ENCODE data around the gene MB. TPM values are rescaled to one million over a fixed set of nuclear protein-coding genes. Genes with fewer than 3 reads are reported as not detected.

The MB gene
- total RNA-seq, 3 donors from 2014 or later: 0.48 to 13.1 (median 10.0) TPM

DNA sequence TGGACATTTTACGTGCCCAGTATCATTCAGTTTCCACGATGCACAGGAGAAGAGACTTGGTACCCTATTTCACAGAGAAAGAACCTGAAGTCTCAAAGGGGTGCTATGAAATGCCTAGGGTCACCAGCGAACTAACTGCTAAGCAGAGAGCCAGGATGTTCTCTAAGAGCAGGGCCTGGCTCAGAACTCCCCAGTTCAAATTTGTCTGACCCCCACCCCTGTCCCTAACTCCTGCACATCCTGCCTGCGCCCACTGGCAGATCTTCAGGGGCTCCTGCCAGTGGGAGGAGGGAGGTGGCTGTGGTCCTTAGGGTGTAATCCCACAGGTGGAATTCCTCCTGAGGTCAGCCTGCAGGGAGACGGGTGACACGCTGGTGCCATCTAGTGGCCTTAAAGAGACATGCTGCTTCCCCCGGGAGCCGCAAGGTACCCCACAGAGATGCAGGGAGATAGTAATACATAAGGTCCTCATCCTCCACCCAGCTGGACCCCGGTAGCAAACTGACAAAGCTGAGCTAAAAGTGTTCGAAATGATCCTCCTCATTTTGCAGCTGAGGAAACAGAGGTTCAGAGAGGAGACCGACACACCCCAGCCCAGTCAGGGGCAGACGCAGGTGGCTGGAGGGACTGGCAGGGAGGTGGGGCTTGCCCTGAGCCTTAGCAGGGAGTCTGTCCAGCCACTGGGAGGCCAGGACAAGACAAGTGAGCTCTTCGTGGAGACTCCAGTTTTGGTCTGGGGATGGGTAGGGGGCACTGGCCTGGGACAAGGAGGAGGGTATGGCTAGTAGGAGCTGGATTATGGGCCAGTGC lies 34.1 kb downstream of the MB start:
- H3K4me1 ChIP-seq: peaks cover 4 to 6% of the 10 kb centered on the region in 2 donors
- DNase-seq (ENCODE audit: low spot score in 2 of 2): peak in 1 of 2 donors; percentile 32
- H3K27ac ChIP-seq: no peak overlapping the region
- intact Hi-C loops (cut with DNase I; ENCODE audit: low total_unique reads): loop anchor here (10.0 kb wide), 2 partner anchors 158 to 238 kb away; no protein-coding TSS in a partner anchor
- TF ChIP-seq POLR2A (IDR thresholded peaks at IDR 0.05) (no peak), POLR2AphosphoS5 (IDR thresholded peaks at IDR 0.05) (peak in 1 of 3 donors; percentile 26)
- TF ChIP-seq, protein P1, sequence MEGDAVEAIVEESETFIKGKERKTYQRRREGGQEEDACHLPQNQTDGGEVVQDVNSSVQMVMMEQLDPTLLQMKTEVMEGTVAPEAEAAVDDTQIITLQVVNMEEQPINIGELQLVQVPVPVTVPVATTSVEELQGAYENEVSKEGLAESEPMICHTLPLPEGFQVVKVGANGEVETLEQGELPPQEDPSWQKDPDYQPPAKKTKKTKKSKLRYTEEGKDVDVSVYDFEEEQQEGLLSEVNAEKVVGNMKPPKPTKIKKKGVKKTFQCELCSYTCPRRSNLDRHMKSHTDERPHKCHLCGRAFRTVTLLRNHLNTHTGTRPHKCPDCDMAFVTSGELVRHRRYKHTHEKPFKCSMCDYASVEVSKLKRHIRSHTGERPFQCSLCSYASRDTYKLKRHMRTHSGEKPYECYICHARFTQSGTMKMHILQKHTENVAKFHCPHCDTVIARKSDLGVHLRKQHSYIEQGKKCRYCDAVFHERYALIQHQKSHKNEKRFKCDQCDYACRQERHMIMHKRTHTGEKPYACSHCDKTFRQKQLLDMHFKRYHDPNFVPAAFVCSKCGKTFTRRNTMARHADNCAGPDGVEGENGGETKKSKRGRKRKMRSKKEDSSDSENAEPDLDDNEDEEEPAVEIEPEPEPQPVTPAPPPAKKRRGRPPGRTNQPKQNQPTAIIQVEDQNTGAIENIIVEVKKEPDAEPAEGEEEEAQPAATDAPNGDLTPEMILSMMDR (IDR thresholded peaks at IDR 0.05): peak; percentile 45 to 92 (median 88)
- H3K27me3 ChIP-seq: no peaks in the 10 kb centered on the region
- H3K4me3 ChIP-seq: no peak overlapping the region
- H3K36me3 ChIP-seq: no peaks in the 10 kb centered on the region
- H3K9me3 ChIP-seq: no peaks in the 10 kb centered on the region

DNA sequence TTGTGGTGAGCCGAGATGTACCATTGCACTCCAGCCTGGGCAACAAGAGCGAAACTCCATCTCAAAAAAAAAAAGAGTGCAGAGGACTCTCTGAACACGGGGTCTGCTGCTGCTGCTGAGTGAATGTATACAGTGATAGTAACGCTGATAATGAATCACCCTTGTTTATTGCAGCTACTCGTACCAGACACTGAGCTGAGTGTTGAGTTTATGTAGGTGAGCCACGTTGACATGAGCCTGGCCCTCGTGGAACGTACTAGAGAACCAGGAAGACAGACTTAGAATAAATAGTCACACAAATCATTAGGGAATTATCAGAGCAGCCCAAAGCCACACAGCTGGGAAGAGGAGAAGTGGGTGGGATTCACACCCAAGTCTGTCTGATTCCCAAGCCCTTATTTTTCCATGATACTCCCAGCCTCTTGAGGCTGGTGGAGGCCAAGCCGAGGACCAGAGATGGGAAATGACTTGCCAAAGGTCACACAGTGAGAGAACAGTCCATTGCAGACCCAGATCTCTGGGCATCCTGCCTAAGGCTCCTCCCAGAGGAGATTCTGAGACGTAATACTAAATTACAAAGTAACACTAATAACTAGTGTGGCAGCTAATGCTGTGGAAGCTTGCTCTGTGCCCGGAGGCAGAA lies 34.8 kb downstream of the MB start:
- H3K9me3 ChIP-seq: no peaks in the 10 kb centered on the region
- intact Hi-C loops (cut with DNase I; ENCODE audit: low total_unique reads): loop anchor here (10.0 kb wide), 2 partner anchors 158 to 238 kb away; no protein-coding TSS in a partner anchor
- peaks cover 4 to 5% of the 10 kb centered on the region in 2 donors for H3K4me1 ChIP-seq
- H3K36me3 ChIP-seq: no peaks in the 10 kb centered on the region
- TF ChIP-seq POLR2AphosphoS5 (IDR thresholded peaks at IDR 0.05) (no peak), POLR2A (IDR thresholded peaks at IDR 0.05) (no peak)
- TF ChIP-seq, protein P1 (IDR thresholded peaks at IDR 0.05): no peak
- H3K4me3 ChIP-seq: no peak overlapping the region
- no peak overlapping the region for H3K27ac ChIP-seq
- DNase-seq (ENCODE audit: low spot score in 2 of 2): no peak
- H3K27me3 ChIP-seq: no peaks in the 10 kb centered on the region

DNA sequence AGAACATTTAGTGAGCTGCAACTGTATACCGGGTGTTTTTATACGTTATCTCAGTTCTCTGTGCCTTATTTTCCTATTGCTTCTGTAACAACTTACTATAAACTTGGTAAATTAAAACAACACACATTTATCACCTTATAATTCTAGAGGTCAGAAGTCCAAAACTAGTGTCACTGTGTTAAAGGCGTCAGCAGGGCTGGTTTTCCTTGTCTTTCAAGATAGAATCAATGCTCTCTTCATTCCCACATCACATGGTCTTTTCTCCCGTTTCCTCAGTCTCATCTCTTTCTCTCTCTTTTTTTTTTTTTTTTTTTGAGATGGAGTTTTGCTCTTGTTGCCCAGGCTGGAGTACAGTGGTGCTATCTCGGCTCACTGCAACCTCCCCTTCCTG lies 36.1 kb downstream of the MB start:
- no peak overlapping the region for H3K27ac ChIP-seq
- no peaks in the 10 kb centered on the region for H3K36me3 ChIP-seq
- no peak overlapping the region for H3K4me3 ChIP-seq
- no peak for DNase-seq (ENCODE audit: low spot score in 2 of 2)
- TF ChIP-seq POLR2A (IDR thresholded peaks at IDR 0.05): no peak
- TF ChIP-seq, protein P1 (IDR thresholded peaks at IDR 0.05): no peak
- intact Hi-C loops (cut with DNase I; ENCODE audit: low total_unique reads): loop anchor here (10.0 kb wide), 2 partner anchors 156 to 236 kb away; no protein-coding TSS in a partner anchor
- H3K9me3 ChIP-seq: no peaks in the 10 kb centered on the region
- H3K4me1 ChIP-seq: peaks cover 0 to 4% of the 10 kb centered on the region in 2 donors
- H3K27me3 ChIP-seq: no peaks in the 10 kb centered on the region

DNA sequence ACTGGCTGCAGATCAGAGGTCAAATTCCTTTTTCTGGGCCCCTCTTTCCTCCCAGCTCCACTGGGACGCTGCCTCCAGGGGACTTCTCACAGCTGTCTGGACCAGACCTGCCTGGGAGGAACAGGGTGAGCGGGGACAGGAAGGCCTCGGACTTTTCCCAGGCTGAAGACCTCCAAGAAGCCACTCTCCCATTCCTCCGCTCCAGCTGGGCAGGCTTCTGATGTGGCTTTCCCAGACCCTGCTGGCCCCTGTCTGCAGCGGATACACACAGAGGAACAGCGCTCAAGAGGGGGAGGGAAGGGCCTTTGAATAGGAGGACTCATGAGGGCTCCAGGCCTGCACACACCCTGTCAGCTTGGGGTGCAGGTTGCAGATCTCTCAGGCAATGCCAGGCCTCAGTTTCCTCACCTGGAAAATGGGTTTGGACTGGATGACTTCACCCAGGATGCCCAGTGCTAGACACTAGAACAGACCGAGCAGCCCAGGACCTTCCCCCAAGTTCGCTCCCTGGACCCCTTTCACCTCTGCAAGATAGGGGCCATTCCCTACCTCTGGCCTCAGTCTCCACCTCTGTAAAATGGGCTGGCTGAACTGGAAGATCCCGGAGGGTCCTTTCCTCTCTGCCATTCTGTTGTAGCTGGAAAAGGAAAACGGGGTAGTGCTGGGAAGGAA lies 36.6 kb downstream of the MB start:
- Histone ChIP-seq H3K27me3 (no peaks in the 10 kb centered on the region), H3K9me3 (no peaks in the 10 kb centered on the region), H3K4me1 (peaks cover 0 to 4% of the 10 kb centered on the region in 2 donors), H3K4me3 (no peak overlapping the region), H3K36me3 (no peaks in the 10 kb centered on the region), H3K27ac (no peak overlapping the region)
- intact Hi-C loops (cut with DNase I; ENCODE audit: low total_unique reads): loop anchor here (10.0 kb wide), 2 partner anchors 156 to 236 kb away; no protein-coding TSS in a partner anchor
- TF ChIP-seq POLR2A (IDR thresholded peaks at IDR 0.05) (no peak), POLR2AphosphoS5 (IDR thresholded peaks at IDR 0.05) (no peak)
- TF ChIP-seq, protein P1 (IDR thresholded peaks at IDR 0.05): no peak
- DNase-seq (ENCODE audit: low spot score in 2 of 2): no peak

Measured in breast epithelium (tissue), 4 donors.